Activated CD4-positive, alpha-beta T cell treated with anti-CD3 and anti-CD28 coated beads for 24 hours (primary cell): ENCODE results near the gene SLC44A5.
"Not testable (repeated sequence)": the region's sequence is repeated elsewhere in the genome, so short reads cannot be mapped to it uniquely, and the experiment has no call there.

Source experiments
- DNase-seq, 2 donors: peaks; one replicate each; pipeline ENCODE4 v3.0.0-alpha.2; 2020; ENCODE audit warnings: low read depth in 2 of 2

The SLC44A5 gene

GRCh38 chr1:75373542-75374159 is 237.3 kb downstream of the SLC44A5 start:
- DNase-seq = no peak

GRCh38 chr1:75366595-75366994 is 244.3 kb downstream of the SLC44A5 start:
- no peak for DNase-seq

- DNase-seq = no peak
Observed at GRCh38 chr1:75361260-75361659, 249.7 kb downstream of the SLC44A5 start.

- DNase-seq = not testable (repeated sequence)
Observed at GRCh38 chr1:75354267-75354666, 256.6 kb downstream of the SLC44A5 start.

GRCh38 chr1:75353051-75353450 is 257.9 kb downstream of the SLC44A5 start:
- no peak for DNase-seq

- DNase-seq = no peak
Observed at GRCh38 chr1:75345538-75346292, 265.2 kb downstream of the SLC44A5 start.

GRCh38 chr1:75342786-75343185 is 268.1 kb downstream of the SLC44A5 start:
- no peak for DNase-seq

GRCh38 chr1:75341537-75341936 is 269.4 kb downstream of the SLC44A5 start:
- DNase-seq = no peak

- DNase-seq = no peak
Observed at GRCh38 chr1:75338616-75339483, 272.1 kb downstream of the SLC44A5 start.

- no peak for DNase-seq
Observed at GRCh38 chr1:75334876-75335389, 276.0 kb downstream of the SLC44A5 start.

- DNase-seq = no peak
Observed at GRCh38 chr1:75330624-75331023, 280.3 kb downstream of the SLC44A5 start.

GRCh38 chr1:75328691-75329090 is 282.2 kb downstream of the SLC44A5 start:
- DNase-seq = no peak

GRCh38 chr1:75327395-75327794 is 283.5 kb downstream of the SLC44A5 start:
- no peak for DNase-seq

GRCh38 chr1:75317976-75318375 is 292.9 kb downstream of the SLC44A5 start:
- DNase-seq = no peak

GRCh38 chr1:75316230-75316629 is 294.7 kb downstream of the SLC44A5 start:
- no peak for DNase-seq

- DNase-seq = no peak
Observed at GRCh38 chr1:75312620-75313019, 298.3 kb downstream of the SLC44A5 start.

- DNase-seq = no peak
Observed at GRCh38 chr1:75310067-75310466, 300.8 kb downstream of the SLC44A5 start.

GRCh38 chr1:75308365-75308764 is 302.5 kb downstream of the SLC44A5 start:
- DNase-seq = no peak

GRCh38 chr1:75305061-75305460 is 305.9 kb downstream of the SLC44A5 start:
- no peak for DNase-seq

GRCh38 chr1:75293270-75293669 is 317.6 kb downstream of the SLC44A5 start:
- DNase-seq = no peak

GRCh38 chr1:75292013-75292412 is 318.9 kb downstream of the SLC44A5 start:
- DNase-seq = no peak

- no peak for DNase-seq
Observed at GRCh38 chr1:75276385-75276784, 334.5 kb downstream of the SLC44A5 start.
